ENCODE measurements around the gene SUN3.
"Not testable (repeated sequence)": the region's sequence is repeated elsewhere in the genome, so short reads cannot be mapped to it uniquely, and the experiment has no call there.

SUN3 gene

DNA sequence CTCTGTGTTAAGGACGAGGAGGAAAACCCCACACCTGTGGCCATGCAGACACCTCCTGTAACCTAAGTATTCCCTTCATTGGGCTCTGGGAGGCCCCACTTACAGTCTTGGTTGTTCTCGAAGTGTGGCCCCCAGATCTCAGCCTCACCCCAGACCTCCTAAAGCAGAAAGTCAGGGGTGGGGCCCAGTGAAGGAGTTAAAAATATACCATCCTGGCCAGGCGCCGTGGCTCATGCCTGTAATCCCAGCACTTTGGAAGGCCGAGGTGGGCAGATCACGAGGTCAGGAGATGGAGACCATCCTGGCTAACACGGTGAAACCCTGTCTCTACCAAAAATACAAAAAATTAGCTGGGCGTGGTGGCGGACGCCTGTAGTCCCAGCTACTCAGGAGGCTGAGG, 86.3 kb downstream of the SUN3 start:
- DNase-seq, result not testable (repeated sequence)

DNA sequence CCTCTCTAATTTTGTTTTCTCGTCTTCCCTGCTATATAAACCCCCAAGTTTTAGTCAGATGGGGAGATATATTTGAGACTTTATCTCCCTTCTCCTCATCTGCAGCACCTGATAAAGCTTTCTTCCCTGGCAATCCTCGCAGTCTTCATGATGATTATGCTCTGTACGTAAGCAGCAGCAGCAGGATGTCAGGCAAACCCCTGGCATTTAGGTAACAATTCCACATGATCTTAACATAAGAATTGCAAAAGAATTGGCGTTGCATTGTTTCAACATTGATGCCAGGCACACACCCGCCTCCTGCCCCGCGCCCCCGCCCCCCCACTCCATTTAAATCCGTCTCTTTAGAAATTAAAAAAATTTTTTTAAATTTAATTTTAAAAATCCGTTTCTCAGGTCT, 86.8 kb downstream of the SUN3 start:
- no peak for DNase-seq

DNA sequence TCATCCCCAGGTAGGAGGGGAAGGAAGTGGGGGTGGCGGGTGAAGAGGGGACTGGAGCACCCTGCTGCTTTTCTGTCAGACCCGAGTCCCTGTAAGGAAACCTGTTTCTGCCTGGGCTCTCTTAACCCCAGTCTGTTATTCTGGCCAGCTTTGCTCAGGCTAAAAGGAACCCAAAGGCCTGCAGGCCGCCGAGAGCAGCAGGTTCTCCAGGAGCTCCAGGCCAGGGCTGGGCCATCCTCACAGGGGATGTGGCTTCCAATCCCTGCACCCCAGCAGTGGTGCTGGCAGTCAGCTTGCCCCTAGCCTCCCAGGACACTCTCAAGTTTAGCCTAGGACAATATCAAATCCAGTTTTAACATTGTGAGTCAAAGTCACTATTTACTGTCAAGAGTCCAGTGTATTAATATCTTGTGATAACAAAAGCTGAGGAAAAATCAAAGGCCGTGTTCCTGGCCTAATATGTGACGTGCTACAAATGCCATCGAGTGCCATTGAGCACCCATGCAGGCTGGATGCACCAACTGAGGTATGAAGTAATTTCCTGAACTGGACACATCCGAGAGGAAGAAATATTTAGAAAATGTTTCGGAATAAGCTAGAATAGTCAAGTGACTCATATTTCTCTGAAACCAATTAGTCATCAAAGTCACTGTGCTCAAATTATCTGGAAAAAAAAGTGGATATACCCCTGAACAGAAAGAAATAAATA, 87.6 kb downstream of the SUN3 start:
- no peak for DNase-seq

DNA sequence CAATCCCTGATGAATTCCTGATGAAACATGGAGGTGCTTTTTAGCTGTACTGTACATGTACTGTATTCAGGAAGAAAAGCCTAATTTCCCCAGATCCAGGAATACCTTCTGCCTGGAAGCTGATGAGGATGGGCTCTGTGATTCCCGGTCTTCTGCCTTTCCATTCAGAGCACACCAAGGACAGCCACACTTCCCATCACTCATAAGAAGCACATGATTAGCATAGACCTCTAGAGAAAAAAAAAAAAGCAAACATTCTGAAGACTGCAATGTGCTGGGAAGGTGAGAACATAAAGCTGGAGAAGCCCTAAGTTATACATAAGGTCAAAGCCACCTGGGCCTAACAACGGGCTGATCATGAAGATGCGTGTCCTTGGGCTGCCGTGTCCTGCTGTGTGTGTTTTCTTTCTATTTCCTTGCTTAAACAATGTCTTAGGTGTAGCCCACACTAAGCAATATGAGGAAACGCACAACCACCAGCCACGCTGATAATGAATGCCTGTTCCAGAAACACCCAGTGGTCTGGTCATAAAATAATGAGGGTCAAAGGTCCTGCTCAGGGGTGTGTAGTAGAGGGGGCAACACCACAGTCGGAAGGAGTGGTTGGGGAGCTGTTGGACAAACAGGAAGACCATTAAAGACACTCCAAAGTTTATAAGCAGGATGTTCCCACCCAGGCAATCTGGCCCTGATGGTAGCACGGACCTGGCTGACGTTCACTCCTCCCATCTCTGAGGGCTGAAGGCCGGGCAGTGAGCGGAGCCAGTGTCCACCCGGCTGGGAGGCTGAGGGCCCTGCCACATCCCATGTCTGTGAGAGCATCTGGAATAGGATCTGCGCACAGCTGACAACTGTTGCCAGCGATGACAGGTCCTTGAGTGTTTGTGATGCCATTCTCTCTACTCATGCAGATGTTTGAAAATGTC, 88.6 kb downstream of the SUN3 start:
- no peak for DNase-seq

DNA sequence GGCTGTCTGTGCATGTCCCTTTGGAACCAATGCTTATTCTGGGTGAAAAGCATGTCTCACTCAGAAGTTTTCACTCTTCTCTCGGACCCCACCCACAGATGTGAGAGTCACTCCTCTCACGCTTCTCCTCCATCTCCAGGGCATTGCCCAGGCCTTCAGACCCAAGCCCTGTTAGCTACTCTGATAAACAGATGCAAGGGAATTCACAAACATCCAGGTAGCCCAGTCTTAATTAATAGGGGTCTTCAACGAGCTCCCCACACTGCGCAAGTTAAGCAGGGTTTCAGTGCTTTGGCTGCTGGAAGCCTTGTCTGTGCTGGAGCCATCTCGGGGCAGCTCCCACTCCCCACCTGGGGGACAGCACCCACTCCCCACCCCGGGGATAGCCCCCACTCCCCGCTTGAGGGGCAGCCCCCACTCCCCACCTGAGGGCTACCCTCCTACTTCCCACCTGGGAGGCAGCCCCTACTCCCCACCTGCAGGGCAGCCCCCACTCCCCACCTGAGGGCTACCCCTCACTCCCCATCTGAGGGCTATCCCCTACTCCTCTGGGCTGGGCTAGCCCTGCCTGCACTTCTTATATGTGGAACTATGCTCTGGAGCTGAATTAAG, 89.4 kb downstream of the SUN3 start:
- DNase-seq, result no peak

DNA sequence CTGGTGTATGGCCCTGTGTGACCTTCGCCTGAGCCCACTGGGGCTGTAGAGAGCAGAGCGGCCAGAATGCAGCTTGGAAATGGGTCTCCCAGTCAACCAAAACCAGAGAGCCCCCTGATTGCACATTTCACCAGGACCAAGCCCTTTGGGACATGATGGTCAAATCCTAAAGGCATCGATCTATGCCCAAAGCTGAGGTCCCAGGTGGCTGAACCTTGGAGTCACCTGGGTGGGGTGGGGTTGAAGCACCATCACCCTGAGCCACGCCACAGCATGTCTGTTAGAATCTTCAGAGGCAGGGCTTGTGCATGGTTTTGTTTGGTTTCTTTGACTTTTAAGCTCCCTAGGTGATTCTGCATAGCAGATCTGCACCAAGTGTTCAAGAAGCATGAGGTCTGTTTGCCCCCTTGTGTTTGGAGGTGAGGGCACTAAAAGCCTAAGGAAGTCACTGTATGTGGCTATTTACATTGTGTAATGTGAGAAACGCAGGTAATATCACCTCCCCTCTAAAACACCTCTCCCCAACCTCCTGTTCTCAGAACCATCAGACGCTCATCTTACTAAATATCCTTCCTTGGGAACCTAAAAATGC, 90.2 kb downstream of the SUN3 start:
- no peak for DNase-seq

DNA sequence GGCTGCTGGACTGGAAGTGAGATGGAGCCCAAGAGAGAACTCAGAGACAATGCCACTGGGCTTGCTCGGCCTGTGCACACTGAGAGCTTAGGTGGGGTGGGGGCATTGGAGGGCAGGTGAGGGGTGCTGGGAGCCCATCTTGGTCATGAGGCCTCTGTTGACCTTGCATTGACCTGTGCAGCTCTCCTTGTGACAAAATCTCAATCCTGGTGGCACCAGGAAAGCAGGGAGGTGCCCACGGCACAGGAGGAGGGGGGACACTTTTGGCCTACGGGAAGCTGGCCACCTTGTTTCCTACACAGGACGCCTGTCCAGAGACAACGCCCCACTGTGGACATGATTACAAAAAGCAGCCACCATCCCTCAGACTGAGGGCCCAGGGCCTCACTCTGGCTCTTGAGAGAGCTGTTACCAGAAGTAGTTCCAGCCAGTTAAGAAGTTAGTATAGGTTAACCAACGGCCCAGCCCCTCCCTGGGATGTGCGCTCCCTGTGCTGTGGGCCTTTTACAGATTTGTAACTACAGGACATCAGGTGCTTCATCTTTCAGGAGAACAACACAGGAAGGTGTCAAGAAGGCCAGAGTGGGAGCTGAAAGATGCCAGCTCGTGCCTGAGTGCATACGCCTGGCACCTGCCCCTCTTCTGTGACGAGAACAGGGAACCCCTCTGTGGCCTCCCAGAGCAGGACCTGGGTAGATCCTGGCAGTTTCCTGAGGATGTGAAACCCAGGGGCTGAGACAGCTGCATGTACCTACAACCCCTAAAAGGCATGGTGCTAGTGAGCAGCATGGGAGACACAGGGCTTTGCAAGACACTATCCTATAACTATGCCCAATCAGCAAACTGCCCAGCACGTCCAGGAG, 91.0 kb downstream of the SUN3 start:
- DNase-seq, result no peak
